GM12801 (cell line): Measurements from ENCODE around the gene ADISSP.

ENCODE experiments used
- CTCF ChIP-seq: IDR thresholded peaks from one replicate; pipeline ENCODE4 v1.5.1; 2011; ENCODE audit warnings: control low read depth; ENCODE audit not compliant: insufficient read length; ENCODE audit errors: extremely low read depth

Gene ADISSP

GRCh38 chr20:3729378-3729777 is 38.2 kb downstream of the ADISSP start:
- no peak for TF ChIP-seq CTCF

GRCh38 chr20:3728876-3729275 is 38.7 kb downstream of the ADISSP start:
- no peak for TF ChIP-seq CTCF

- no peak for TF ChIP-seq CTCF
Measured at GRCh38 chr20:3728354-3728753, 39.2 kb downstream of the ADISSP start.

- no peak for TF ChIP-seq CTCF
Measured at GRCh38 chr20:3727401-3728021, 40.0 kb downstream of the ADISSP start.

GRCh38 chr20:3724356-3724755 is 43.2 kb downstream of the ADISSP start:
- TF ChIP-seq CTCF = no peak

- no peak for TF ChIP-seq CTCF
Measured at GRCh38 chr20:3723284-3723683, 44.3 kb downstream of the ADISSP start.

GRCh38 chr20:3721912-3722311 is 45.6 kb downstream of the ADISSP start:
- no peak for TF ChIP-seq CTCF

GRCh38 chr20:3720626-3721025 is 46.9 kb downstream of the ADISSP start:
- no peak for TF ChIP-seq CTCF
